Measurements from ENCODE around the gene FURIN.

The FURIN gene

GRCh38 chr15:90909976-90910375, 41.6 kb downstream of the FURIN start:
- DNase-seq (ENCODE audit: low read depth): no peak
- no peak overlapping the region for H3K4me3 ChIP-seq (ENCODE audit: low read depth, low read length)
- TF ChIP-seq CTCF (IDR thresholded peaks at IDR 0.05; ENCODE audit: insufficient read depth, low read depth, low read length, missing control alignments): no peak

DNA sequence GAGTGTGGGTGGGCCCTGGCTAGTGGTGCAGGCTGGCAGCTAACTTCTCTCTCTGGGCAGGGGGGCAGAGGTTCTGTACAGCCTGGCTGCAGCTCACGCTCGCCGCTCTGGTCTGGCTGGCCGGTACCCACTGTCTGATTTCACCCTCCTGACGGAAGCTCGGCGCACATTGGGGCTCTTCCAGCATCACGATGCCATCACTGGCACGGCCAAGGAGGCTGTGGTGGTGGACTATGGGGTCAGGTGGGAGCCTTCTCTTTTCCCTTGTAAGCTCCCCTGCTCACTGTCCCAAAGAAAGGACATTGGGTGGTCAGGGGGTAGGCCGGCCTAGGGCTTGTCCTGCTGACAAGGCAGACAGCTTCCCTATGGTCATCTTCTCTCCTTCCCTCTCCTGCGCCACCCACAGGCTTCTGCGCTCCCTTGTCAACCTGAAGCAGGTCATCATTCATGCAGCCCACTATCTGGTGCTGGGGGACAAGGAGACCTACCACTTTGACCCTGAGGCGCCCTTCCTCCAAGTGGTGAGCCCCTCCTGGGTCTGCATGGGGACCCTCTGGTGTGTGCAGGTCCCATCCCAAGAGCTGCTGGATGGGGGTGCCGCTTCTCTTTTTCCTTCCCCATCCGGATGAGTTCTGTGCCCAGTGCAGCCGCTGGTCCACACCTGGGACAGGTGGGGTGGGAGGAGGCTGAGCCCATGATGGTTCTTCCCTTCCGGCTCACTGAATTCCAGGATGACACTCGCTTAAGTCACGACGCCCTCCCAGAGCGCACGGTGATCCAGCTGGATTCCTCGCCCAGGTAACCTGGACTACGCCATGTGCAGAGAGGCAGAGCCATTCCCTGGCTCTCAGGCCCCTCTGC, 42.3 kb downstream of the FURIN start:
- no peak for TF ChIP-seq CTCF (IDR thresholded peaks at IDR 0.05; ENCODE audit: insufficient read depth, low read depth, low read length, missing control alignments)

GRCh38 chr15:90911302-90911623, 42.9 kb downstream of the FURIN start:
- no peak overlapping the region for H3K4me3 ChIP-seq (ENCODE audit: low read depth, low read length)
- TF ChIP-seq CTCF (IDR thresholded peaks at IDR 0.05; ENCODE audit: insufficient read depth, low read depth, low read length, missing control alignments): no peak
- DNase-seq (ENCODE audit: low read depth): no peak

More for the DNA sequence above, 42.3 kb downstream of the FURIN start:
- DNase-seq (ENCODE audit: low read depth): no peak
- H3K4me3 ChIP-seq (ENCODE audit: low read depth, low read length): no peak overlapping the region

GRCh38 chr15:90911906-90912769, 43.8 kb downstream of the FURIN start:
- no peak for DNase-seq (ENCODE audit: low read depth)
- H3K4me3 ChIP-seq (ENCODE audit: low read depth, low read length): no peak overlapping the region
- no peak for TF ChIP-seq CTCF (IDR thresholded peaks at IDR 0.05; ENCODE audit: insufficient read depth, low read depth, low read length, missing control alignments)

- no peak for DNase-seq (ENCODE audit: low read depth)
- H3K4me3 ChIP-seq (ENCODE audit: low read depth, low read length): no peak overlapping the region
- TF ChIP-seq CTCF (IDR thresholded peaks at IDR 0.05; ENCODE audit: insufficient read depth, low read depth, low read length, missing control alignments): no peak
Measured at GRCh38 chr15:90912770-90913075, 44.3 kb downstream of the FURIN start.

GRCh38 chr15:90913398-90913944, 45.1 kb downstream of the FURIN start:
- no peak for TF ChIP-seq CTCF (IDR thresholded peaks at IDR 0.05; ENCODE audit: insufficient read depth, low read depth, low read length, missing control alignments)
- no peak overlapping the region for H3K4me3 ChIP-seq (ENCODE audit: low read depth, low read length)
- no peak for DNase-seq (ENCODE audit: low read depth)

Measured in GM12865 (cell line).